ENCODE results near the gene RNU7-1.

The RNU7-1 gene

GRCh38 chr12:6937481-6938352 is 5.9 kb upstream of the RNU7-1 start:
- no peak for TF ChIP-seq ZNF274 (IDR thresholded peaks at IDR 0.05; ENCODE audit: low read depth, low read length)
- H3K4me3 ChIP-seq (ENCODE audit: low read length): peak overlapping the region; percentile 72

DNA sequence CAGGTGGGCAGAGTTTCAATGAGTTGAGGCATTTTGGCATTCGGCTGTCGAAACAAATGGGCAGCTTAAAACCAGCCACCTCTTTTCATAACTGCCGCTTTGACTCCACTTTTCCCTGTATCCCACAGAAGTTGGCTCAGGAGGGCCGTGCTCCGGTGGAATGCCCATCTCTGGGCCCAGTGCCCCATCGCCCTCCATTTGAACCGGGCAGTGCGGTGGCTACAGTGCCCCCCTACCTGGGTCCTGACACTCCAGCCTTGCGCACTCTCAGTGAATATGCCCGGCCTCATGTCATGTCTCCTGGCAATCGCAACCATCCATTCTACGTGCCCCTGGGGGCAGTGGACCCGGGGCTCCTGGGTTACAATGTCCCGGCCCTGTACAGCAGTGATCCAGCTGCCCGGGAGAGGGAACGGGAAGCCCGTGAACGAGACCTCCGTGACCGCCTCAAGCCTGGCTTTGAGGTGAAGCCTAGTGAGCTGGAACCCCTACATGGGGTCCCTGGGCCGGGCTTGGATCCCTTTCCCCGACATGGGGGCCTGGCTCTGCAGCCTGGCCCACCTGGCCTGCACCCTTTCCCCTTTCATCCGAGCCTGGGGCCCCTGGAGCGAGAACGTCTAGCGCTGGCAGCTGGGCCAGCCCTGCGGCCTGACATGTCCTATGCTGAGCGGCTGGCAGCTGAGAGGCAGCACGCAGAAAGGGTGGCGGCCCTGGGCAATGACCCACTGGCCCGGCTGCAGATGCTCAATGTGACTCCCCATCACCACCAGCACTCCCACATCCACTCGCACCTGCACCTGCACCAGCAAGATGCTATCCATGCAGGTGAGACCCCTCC is 5.0 kb upstream of the RNU7-1 start:
- H3K4me3 ChIP-seq (ENCODE audit: low read length): peak overlapping the region; percentile 17; the same call in 1 of the 2 replicates
- no peak for TF ChIP-seq ZNF274 (IDR thresholded peaks at IDR 0.05; ENCODE audit: low read depth, low read length)

DNA sequence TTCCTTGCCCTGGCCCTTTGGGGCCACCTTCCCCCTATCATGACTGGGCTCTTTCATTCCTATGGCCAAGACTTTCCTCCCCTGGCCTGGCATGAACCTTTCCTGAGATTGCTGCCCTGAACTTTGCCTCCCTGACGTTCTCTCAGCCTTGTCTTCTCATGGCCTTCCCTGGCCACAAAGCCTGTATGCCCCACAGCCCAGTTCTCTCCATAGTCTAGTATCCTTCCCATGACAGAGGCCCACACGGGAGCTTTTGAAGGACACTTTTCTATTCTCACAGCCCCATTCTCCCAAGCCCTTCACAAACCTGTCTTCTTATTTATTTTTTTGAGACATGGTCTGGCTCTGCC is 4.5 kb upstream of the RNU7-1 start:
- TF ChIP-seq ZNF274 (IDR thresholded peaks at IDR 0.05; ENCODE audit: low read depth, low read length): no peak

GRCh38 chr12:6941267-6941666 is 2.3 kb upstream of the RNU7-1 start:
- no peak for TF ChIP-seq ZNF274 (IDR thresholded peaks at IDR 0.05; ENCODE audit: low read depth, low read length)

More for the DNA sequence above, 4.5 kb upstream of the RNU7-1 start:
- H3K4me3 ChIP-seq (ENCODE audit: low read length): no peak overlapping the region

DNA sequence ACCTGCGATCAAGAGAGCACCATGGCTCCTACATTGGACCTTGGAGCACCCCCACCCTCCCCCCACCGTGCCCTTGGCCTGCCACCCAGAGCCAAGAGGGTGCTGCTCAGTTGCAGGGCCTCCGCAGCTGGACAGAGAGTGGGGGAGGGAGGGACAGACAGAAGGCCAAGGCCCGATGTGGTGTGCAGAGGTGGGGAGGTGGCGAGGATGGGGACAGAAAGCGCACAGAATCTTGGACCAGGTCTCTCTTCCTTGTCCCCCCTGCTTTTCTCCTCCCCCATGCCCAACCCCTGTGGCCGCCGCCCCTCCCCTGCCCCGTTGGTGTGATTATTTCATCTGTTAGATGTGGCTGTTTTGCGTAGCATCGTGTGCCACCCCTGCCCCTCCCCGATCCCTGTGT is 1.8 kb upstream of the RNU7-1 start:
- no peak for TF ChIP-seq ZNF274 (IDR thresholded peaks at IDR 0.05; ENCODE audit: low read depth, low read length)
- no peak overlapping the region for H3K4me3 ChIP-seq (ENCODE audit: low read length)

More at GRCh38 chr12:6941267-6941666, 2.3 kb upstream of the RNU7-1 start:
- no peak overlapping the region for H3K4me3 ChIP-seq (ENCODE audit: low read length)

DNA sequence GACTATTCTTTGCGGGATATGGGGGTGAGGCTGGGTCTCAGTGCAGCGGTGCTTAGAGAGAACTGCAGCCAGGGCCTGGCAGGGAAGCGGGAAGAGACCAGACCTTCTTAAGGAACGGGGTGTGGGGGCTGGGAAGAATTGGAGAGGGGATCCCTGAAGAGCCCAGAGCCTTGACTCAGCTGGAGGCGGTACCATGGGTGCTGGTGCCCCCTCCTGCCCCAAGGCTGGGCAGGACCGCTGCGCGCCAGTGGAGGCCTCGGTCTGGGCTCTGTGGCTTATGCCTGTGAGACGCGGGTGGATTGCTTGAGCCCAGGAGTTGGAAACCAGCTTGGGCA is 1.3 kb upstream of the RNU7-1 start:
- no peak for TF ChIP-seq ZNF274 (IDR thresholded peaks at IDR 0.05; ENCODE audit: low read depth, low read length)
- H3K4me3 ChIP-seq (ENCODE audit: low read length): no peak overlapping the region

- no peak overlapping the region; the same call in 1 of the 2 replicates for H3K4me3 ChIP-seq (ENCODE audit: low read length)
- TF ChIP-seq ZNF274 (IDR thresholded peaks at IDR 0.05; ENCODE audit: low read depth, low read length): no peak
Observed at GRCh38 chr12:6943389-6943721, 261 bp upstream of the RNU7-1 start.

GRCh38 chr12:6944381-6945186 is 968 bp downstream of the RNU7-1 start:
- peak overlapping the region; percentile 87 for H3K4me3 ChIP-seq (ENCODE audit: low read length)
- no peak for TF ChIP-seq ZNF274 (IDR thresholded peaks at IDR 0.05; ENCODE audit: low read depth, low read length)

GRCh38 chr12:6945613-6946012 is 2.0 kb downstream of the RNU7-1 start:
- TF ChIP-seq ZNF274 (IDR thresholded peaks at IDR 0.05; ENCODE audit: low read depth, low read length): no peak
- H3K4me3 ChIP-seq (ENCODE audit: low read length): peak overlapping the region; percentile 87; the same call in 1 of the 2 replicates

- peak overlapping the region; percentile 87; the same call in 1 of the 2 replicates for H3K4me3 ChIP-seq (ENCODE audit: low read length)
- no peak for TF ChIP-seq ZNF274 (IDR thresholded peaks at IDR 0.05; ENCODE audit: low read depth, low read length)
Observed at GRCh38 chr12:6946033-6946919, 2.7 kb downstream of the RNU7-1 start.

DNA sequence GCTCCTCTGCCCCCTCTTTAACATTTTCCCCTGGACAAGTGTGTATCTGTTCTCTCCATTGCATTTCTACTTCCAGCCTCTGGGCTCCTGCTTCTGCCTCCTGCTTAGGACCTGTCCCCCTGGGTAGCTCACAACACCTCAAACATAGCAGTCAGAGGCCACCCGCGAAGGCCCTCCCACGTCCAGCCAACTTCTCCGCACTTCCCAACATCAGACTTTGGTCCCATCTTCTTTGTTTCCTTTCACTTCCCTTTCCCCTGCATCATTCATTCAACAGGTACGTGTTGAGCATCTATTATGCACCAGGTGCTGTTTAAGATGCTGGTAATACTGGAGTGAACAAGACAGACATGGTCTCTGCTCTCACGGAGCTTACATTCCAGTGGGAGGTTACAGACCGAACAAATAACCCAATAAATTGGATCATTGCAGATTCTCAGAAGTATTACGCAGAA is 3.3 kb downstream of the RNU7-1 start:
- peak overlapping the region; percentile 87; the same call in 1 of the 2 replicates for H3K4me3 ChIP-seq (ENCODE audit: low read length)
- no peak for TF ChIP-seq ZNF274 (IDR thresholded peaks at IDR 0.05; ENCODE audit: low read depth, low read length)

DNA sequence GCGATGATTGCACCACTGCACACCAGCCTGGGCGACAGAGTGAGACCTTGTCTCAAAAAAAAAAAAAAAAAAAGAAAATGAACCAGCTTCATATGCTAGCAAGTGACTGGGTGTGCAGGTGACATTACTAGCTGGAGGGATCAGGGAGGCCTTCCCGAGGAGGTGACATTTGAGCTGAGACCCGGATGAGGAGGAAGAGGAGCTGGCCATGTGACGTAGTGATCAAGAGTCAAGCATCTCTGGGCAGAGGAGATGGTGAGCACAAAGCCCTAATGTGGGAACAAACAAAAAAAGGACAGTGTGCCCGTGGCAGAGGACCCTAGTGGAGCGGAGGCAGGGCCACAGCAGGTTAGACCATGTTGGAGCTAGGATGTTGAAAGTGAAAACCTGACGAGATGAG is 4.0 kb downstream of the RNU7-1 start:
- no peak for TF ChIP-seq ZNF274 (IDR thresholded peaks at IDR 0.05; ENCODE audit: low read depth, low read length)
- no peak overlapping the region for H3K4me3 ChIP-seq (ENCODE audit: low read length)
